GM13977 (cell line): ENCODE measurements around the gene KRT1.

Experiments used
- DNase-seq: peaks from one replicate; pipeline ENCODE4 v3.0.0; 2012; ENCODE audit warnings: low spot score
- in situ Hi-C: fragments of 300-500 bp; cut with MboI; formaldehyde crosslinking; loops from one replicate; pipeline ENCODE4 v1.12.0; 2022; ENCODE audit warnings: low sequenced_read_pairs, low pct_unique_long_range_greater_than_20kb, mixed read lengths, inconsistent platforms; ENCODE audit not compliant: unreplicated experiment
- TF ChIP-seq, protein P1 (sequence below): IDR thresholded peaks from 2 replicates; pipeline ENCODE4 v1.5.1; 2012; ENCODE audit warnings: mild to moderate bottlenecking, control low read depth; ENCODE audit not compliant: insufficient read depth; ENCODE audit errors: extremely low read depth, missing control alignments

The KRT1 gene

DNA sequence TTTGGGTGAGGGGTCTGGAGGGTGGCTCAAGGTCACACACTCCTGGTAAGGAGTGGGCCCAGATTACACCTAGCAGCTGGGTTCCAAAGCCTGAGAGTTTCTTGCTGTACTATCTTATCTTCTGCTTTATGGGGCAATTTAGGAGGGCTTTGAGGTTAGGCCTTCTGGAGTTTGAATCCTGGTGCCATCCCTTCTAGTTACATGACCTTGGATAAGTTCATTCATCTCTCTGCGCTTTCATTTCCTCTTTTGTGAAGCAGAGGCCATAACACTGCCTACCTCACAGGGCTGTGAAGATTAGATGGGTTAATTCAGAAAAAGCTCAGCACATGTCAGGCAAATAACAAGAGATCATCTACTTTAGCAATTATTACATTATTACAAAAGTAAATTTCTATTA is 30.5 kb upstream of the KRT1 start:
- DNase-seq = no peak
- in situ Hi-C loops = no loop called here
- TF ChIP-seq, protein P1, sequence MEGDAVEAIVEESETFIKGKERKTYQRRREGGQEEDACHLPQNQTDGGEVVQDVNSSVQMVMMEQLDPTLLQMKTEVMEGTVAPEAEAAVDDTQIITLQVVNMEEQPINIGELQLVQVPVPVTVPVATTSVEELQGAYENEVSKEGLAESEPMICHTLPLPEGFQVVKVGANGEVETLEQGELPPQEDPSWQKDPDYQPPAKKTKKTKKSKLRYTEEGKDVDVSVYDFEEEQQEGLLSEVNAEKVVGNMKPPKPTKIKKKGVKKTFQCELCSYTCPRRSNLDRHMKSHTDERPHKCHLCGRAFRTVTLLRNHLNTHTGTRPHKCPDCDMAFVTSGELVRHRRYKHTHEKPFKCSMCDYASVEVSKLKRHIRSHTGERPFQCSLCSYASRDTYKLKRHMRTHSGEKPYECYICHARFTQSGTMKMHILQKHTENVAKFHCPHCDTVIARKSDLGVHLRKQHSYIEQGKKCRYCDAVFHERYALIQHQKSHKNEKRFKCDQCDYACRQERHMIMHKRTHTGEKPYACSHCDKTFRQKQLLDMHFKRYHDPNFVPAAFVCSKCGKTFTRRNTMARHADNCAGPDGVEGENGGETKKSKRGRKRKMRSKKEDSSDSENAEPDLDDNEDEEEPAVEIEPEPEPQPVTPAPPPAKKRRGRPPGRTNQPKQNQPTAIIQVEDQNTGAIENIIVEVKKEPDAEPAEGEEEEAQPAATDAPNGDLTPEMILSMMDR = no peak

DNA sequence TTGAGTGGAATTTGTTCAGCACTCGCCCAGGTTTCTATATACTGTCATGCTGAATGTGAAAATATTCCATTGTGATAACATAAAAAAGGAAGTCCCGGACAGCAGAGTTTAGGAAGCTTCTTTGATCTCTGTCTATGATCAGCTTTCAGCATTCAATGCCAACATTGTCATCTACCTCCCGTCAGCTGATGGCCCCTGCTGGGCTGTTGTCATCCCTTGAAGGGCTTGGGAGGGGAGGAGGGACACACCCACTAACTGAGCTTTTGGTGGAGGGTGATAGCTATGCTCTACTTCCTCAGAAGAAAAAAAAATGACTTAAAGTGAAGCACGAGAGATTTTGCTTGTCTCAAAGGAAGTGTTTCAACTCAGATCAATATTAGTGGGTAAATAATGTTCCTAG is 27.8 kb upstream of the KRT1 start:
- TF ChIP-seq, protein P1 = no peak
- in situ Hi-C loops = no loop called here
- DNase-seq = no peak

GRCh38 chr12:52704464-52704863 is 24.3 kb upstream of the KRT1 start:
- in situ Hi-C loops = no loop called here
- TF ChIP-seq, protein P1 = no peak
- no peak for DNase-seq

DNA sequence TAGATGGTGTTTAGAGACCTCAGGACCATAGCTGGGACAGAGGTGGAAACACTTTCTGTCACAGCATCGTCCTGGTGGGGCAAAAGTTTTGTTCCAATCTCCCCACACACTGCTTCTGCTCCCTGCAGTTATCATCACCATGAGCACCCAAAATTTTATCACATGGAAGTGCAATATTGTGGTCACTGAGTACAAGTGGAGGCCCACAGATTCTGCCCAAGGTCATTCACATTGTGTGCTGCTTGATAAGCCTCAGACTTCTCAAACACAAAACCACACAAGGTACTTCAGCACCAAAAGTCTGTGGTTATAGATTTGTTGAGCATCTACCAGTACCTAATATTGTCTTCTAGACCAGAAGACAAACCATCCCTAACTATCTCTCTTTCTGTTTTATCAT is 23.7 kb upstream of the KRT1 start:
- in situ Hi-C loops = no loop called here
- DNase-seq = no peak
- TF ChIP-seq, protein P1 = no peak

DNA sequence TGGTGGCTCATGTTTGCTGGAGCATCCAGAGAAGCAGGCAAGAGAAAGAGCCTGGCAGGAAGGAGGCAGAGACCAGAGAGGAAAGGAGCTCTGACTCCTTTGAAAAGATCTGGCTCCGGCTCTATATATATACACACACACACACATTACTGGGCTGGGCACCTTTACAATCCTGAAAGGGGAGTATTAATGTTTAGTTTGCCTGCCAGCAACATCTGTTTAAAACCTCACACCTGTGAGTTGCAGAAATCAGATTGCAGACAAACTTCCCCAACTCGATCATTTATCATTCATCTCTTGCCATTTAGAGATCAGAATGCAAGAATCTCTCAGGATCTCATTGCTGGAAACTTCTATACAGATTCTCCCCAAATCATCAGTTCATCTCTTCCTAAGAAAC is 23.2 kb upstream of the KRT1 start, which contains the start of gene KRT77:
Gene KRT77, minus strand, starts transcription at position 101 of the 400 bp plus-strand sequence. Its CDS starts 90 bp downstream, at position 11.
- TF ChIP-seq, protein P1 = no peak
- in situ Hi-C loops = no loop called here
- DNase-seq = no peak

DNA sequence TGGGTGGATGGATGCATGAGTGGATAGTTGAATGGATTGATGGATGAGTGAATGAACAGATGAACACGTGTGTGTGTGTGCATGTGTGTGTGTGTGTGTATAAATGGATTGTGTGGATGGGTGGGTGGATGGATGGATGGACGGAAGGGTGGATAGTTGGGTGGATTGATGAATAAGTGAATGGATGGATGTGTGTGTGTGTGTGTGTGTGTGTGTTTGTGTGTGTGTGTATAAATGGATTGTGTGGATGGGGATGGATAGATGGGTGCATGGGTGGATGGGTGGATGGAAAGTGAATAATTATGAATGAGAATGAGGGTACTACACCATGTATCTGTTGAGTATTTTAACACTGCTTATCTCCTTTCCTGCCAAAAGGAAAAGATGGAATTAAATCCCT is 22.1 kb upstream of the KRT1 start:
- TF ChIP-seq, protein P1 = no peak
- in situ Hi-C loops = no loop called here

DNA sequence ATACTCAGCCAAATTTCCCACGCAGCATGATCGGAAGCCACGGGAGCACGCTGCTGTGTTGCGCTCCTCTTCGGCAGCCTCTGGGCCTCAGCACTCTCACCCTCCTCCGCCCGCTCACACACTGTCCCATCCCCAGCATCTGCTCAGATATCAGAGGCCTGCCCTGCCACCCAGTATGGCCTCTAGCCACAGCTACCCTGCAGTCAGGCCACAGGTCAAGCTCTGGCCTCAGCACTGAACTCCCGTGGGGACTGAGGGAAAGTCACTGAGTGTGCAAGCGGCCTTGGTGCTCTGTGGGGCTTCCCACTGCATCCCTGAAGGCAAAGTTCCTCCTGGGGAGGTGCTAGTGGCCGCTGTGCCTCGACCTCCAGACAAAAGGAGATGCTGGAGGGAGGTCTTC is 21.1 kb upstream of the KRT1 start:
- no peak for DNase-seq
- in situ Hi-C loops = no loop called here
- TF ChIP-seq, protein P1 = no peak

More for the DNA sequence above, 22.1 kb upstream of the KRT1 start:
- no peak for DNase-seq
